ENCODE data around the gene CD180.

Gene CD180

GRCh38 chr5:67211926-67212325 lies 15.3 kb upstream of the CD180 start:
- no peak for DNase-seq

GRCh38 chr5:67209141-67209771 lies 12.7 kb upstream of the CD180 start:
- DNase-seq, result peak; percentile 82 to 90 (median 86)

- no peak for DNase-seq
These were observed 11.8 kb upstream of the CD180 start for GRCh38 chr5:67208403-67208802.

GRCh38 chr5:67206929-67207328 lies 10.3 kb upstream of the CD180 start:
- peak in 2 of 4 experiments; percentile 36 to 44 for DNase-seq

GRCh38 chr5:67206461-67206860 lies 9.9 kb upstream of the CD180 start:
- DNase-seq, result no peak

- DNase-seq, result no peak
These were observed 9.4 kb upstream of the CD180 start for GRCh38 chr5:67205981-67206380.

GRCh38 chr5:67204821-67205220 lies 8.2 kb upstream of the CD180 start:
- DNase-seq, result no peak

- no peak for DNase-seq
These were observed 7.1 kb upstream of the CD180 start for GRCh38 chr5:67203701-67204074.

- peak; percentile 82 to 95 (median 90) for DNase-seq
These were observed 6.2 kb upstream of the CD180 start for GRCh38 chr5:67202828-67203227.

- DNase-seq, result no peak
These were observed 5.4 kb upstream of the CD180 start for GRCh38 chr5:67201897-67202549.

- no peak for DNase-seq
These were observed 4.4 kb upstream of the CD180 start for GRCh38 chr5:67200809-67201562.

- DNase-seq, result no peak
These were observed 3.3 kb upstream of the CD180 start for GRCh38 chr5:67199859-67200258.

GRCh38 chr5:67198917-67199316 lies 2.3 kb upstream of the CD180 start:
- no peak for DNase-seq

GRCh38 chr5:67197536-67197935 lies 937 bp upstream of the CD180 start:
- DNase-seq, result no peak

- peak in 3 of 4 experiments; percentile 49 to 50 (median 50) for DNase-seq
These were observed 958 bp downstream of the CD180 start for GRCh38 chr5:67195406-67196275.

- peak; percentile 38 to 64 (median 58) for DNase-seq
These were observed 2.4 kb downstream of the CD180 start for GRCh38 chr5:67194166-67194565.

GRCh38 chr5:67193439-67193807 lies 3.2 kb downstream of the CD180 start:
- peak in 2 of 4 experiments; percentile 56 to 70 for DNase-seq

- DNase-seq, result peak; percentile 77 to 94 (median 84)
These were observed 3.7 kb downstream of the CD180 start for GRCh38 chr5:67192719-67193438.

GRCh38 chr5:67190861-67191260 lies 5.7 kb downstream of the CD180 start:
- no peak for DNase-seq

GRCh38 chr5:67190410-67190809 lies 6.2 kb downstream of the CD180 start:
- DNase-seq, result peak in 2 of 4 experiments; percentile 30 to 37

- DNase-seq, result peak in 3 of 4 experiments; percentile 2 to 58 (median 53)
These were observed 6.7 kb downstream of the CD180 start for GRCh38 chr5:67189931-67190330.

GRCh38 chr5:67189079-67189354 lies 7.6 kb downstream of the CD180 start:
- peak; percentile 44 to 75 (median 64) for DNase-seq

Measured in suppressor macrophage (primary cell).